Activated CD4-positive, alpha-beta T cell treated with anti-CD3 and anti-CD28 coated beads, Interleukin-2, Interleukin-4, amounts not matched to agents 100 ng/mL and 50 ng/mL, durations not matched to agents 16 hours and 8 hours (primary cell): ENCODE data around the gene NDUFAF7.
"Not testable (repeated sequence)": the region's sequence is repeated elsewhere in the genome, so short reads cannot be mapped to it uniquely, and the experiment has no call there.

Experiments
- DNase-seq: peaks from one replicate; pipeline ENCODE4 v3.0.0-alpha.2; 2020; ENCODE audit warnings: low spot score

Gene NDUFAF7, protein sequence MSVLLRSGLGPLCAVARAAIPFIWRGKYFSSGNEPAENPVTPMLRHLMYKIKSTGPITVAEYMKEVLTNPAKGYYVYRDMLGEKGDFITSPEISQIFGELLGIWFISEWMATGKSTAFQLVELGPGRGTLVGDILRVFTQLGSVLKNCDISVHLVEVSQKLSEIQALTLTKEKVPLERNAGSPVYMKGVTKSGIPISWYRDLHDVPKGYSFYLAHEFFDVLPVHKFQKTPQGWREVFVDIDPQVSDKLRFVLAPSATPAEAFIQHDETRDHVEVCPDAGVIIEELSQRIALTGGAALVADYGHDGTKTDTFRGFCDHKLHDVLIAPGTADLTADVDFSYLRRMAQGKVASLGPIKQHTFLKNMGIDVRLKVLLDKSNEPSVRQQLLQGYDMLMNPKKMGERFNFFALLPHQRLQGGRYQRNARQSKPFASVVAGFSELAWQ

DNA sequence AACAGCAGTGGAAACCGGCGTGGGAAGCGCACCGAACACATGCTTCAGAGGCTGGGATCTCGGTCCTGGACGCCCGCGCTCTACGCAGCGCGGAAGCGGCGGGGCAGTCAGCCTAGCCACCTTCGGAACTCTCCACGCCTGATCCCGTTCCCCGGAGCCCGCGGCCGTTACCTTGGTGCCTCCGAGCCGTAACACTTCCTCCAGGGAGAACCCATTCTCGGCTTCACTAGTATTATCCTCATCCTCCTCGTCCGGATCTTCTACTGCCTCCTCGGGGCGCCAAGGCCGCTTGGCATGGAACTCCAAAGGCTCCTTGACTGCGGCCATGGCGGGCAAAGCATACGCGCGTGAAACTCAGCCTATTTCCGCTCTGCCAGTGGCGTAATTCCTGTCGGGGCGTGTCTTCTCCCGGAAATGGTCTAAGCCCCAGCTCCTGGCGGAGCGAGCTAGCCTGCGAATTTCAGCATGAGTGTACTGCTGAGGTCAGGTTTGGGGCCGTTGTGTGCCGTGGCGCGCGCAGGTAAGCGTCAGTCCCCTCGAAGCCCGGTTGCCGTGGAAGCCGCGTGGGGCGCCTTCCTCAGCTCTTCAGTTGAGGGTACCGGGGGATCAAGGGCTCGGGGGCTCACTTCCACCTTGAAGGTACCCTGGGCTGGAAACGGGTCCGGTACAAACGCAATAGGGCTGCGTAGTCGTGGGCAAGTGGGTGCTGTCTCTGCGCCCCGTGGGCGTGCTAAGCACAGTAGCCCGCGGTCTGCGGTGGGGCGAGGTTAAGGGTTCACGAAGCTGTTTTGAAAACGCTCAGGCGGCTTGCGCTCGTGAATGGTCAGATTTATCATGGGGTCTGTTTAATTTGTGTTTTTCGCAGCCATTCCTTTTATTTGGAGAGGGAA, at the start of gene NDUFAF7, which contains the start of gene CEBPZ:
Gene NDUFAF7 (plus strand): TSS at position 418 of the 890 bp plus-strand sequence. CDS start 48 bp downstream, at position 466.
Gene CEBPZ (minus strand): TSS at position 356 of the 890 bp plus-strand sequence. CDS start 29 bp downstream, at position 327.
- peak; percentile 92 for DNase-seq

DNA sequence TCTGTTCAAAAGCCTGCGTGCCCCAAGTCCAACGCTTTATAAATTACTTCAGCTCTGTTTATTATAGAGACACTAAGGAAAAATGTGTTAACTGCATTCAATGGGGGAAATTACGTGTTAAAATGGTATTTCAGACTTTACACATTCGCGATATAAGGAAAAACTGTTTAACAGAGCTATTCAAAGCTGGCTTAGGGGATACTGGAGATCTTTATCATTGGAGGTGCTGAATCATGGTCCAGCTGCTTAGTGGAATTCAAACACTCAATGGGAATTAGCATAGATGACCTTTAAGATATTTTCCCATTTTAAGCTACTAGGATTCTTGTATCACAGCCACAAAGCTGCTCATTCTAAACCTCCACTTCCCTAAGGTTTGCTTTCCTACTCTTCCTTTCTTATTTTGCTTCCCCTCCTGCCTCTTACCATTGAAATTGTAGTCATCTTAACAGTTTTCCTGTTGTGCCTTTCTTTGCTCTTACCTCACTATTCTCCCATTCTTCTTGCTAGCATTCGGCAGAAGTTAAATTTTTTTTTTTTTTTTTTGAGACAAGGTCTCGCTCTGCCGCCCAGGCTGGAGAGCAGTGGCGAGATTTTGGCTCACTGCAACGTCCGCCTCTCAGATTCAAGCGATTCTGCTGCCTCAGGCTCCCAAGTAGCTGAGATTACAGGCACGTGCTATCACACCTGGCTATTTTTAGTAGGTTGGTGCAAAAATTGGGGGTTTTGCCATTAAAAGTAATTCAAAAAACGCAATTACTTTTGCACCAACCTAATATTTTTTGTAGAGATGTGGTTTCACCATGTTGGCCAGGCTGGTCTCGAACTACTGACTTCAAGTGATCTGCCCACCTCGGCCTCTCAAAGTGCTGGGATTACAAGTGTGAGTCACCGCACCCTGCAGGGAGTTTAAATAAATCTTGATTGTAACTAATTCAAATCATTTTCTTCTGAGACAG, 49.5 kb upstream of the NDUFAF7 start:
- DNase-seq, result no peak

DNA sequence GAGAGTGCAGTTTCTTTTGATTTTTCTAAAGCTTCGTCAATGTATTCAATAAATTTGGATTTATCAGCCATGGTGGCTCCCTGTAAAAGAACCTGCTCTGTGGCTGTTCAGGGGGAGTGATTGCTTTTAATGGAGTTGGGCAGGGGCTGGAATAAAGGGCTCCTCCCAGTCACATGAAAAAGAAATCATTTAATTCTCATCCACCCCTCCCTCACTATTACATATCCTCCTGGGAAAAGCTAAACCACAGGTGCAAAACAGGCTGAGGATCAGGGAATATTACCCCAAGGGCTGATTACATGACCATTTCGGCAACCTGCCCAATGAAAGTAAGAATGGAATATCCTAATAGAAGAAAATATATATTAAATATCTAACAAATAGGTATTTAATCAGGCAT, 42.9 kb upstream of the NDUFAF7 start, which contains the start of gene SULT6B1:
Gene SULT6B1 (minus strand): TSS at position 101 of the 400 bp plus-strand sequence. CDS start 30 bp downstream, at position 71.
- DNase-seq, result no peak

DNA sequence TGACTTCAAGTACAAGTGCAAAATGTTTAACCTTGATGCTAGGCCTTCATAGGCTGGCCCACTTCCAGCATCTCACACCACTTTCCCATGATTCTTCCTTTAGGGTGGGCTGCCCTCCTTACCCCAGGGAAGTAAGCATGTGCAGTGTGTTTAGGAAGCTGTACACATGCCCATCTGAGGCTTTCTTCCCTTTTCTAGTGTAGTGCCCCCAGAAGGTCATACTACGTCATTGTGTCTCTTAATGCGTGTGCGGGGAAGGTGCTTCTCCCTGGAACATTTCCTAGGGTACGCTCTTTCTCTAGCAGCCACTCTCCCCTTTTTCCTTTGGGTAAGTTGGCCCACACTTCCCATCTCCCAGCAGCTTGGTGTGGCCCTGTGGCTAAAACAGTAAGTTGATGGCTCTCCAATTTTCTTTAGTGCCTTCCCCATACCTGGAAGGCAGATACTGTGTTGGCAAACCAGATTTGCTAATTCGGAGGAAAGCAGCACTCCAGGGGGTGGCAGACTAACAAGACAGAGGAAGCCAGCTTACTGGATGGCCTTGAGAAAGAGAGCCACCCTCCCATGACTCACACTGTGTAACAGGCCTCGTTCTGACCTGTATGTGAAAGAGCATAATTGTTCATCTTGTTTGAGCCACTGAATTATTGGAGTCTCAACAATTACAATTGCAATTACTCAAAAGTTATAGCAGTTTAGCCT, 41.9 kb upstream of the NDUFAF7 start:
- DNase-seq, result no peak

DNA sequence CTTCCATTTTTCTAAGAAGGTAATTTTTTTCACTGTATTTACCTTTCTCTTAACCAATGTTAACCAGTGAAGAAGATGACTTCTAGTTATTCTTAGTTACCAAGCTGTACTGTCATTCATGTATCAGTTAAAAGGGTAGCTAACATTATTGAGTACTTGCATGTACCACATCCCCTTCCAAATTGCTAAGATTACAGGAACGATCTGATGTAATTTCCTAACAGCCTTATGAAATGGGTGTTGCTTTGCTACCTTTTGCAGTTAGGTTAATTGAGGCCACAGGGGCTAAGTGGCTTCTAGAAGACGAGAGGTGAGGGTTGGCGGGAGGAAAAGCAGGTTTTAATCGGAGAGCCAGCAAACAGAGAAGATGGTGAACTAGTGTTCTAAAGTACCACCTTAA, 41.2 kb upstream of the NDUFAF7 start:
- DNase-seq, result no peak

DNA sequence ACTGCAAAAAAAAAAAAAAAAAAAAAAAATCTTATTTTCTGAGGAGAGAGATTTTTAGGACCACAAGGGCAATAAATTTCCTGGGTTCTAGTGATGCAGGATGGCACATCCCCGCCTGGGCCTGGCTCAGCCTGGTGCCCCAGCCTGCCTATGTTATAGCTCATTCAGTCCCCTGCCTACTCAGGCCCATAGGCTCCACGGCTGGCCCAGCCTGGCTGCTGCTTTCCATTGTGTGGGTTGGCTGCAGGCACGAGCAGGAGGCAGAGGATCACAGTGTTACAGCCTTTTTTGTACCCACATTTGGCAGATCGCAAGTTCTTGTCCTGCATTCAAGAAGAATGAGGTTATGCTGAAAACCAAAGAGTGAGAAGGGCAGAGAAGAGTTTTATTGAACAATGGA, 40.2 kb upstream of the NDUFAF7 start:
- DNase-seq, result no peak

DNA sequence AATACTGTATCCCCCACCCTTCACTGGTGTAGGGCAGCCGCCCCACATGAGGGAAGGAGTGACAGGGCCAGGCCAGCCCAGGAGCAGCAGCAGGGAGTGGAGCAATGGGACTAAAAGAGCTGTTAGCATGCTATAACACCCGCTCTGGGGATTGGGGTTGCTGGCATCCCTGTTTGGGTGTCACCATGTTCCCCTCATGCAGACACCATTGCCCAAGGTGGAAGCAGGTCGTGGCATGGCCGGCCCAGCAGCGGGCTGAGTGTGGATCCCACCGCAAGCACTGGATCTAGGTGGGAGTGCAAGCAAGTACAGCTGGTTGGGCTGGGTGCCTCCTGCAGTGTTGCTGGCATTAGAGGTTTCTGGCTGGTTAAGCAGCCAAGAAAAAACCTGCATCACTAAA, 39.7 kb upstream of the NDUFAF7 start:
- DNase-seq, result no peak

DNA sequence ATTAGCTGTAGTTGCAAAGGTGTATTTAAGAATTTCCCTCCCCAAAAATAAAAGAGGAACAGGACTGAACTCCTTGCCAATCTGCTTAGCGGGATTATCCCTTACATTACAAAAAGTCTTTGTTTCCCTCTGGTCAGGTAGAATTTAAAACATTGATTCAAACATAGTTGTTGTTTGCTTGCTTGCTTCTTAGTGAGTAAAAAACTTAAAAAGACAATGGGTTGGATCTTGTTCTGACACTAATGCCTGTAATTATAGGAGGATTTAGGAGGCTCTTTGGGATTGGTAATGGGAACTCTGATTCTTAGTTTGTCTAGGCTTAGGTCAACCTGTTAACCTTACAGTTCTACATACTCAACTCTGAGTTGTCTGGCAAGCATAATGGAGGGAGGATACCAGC, 38.9 kb upstream of the NDUFAF7 start:
- DNase-seq, result no peak

DNA sequence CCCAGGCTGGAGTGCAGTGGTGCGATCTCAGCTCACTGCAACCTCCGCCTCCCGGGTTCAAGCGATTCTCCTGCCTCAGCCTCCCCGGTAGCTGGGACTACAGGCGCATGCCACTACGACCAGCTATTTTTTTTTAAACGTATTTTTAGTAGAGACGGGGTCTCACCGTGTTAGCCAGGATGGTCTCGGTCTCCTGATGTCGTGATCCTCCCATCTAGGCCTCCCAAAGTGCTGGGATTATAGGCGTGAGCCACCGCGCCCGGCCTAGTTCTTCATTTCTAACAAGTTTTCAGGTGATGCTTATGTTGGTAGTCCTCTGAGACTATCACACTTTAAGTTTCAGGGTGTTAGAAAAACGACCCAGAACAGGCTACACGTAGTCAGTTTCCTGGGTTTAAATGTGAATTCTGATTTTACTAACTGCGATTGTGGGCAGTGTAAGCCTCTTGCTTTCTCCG, 35.6 kb upstream of the NDUFAF7 start:
- DNase-seq, result not testable (repeated sequence)

DNA sequence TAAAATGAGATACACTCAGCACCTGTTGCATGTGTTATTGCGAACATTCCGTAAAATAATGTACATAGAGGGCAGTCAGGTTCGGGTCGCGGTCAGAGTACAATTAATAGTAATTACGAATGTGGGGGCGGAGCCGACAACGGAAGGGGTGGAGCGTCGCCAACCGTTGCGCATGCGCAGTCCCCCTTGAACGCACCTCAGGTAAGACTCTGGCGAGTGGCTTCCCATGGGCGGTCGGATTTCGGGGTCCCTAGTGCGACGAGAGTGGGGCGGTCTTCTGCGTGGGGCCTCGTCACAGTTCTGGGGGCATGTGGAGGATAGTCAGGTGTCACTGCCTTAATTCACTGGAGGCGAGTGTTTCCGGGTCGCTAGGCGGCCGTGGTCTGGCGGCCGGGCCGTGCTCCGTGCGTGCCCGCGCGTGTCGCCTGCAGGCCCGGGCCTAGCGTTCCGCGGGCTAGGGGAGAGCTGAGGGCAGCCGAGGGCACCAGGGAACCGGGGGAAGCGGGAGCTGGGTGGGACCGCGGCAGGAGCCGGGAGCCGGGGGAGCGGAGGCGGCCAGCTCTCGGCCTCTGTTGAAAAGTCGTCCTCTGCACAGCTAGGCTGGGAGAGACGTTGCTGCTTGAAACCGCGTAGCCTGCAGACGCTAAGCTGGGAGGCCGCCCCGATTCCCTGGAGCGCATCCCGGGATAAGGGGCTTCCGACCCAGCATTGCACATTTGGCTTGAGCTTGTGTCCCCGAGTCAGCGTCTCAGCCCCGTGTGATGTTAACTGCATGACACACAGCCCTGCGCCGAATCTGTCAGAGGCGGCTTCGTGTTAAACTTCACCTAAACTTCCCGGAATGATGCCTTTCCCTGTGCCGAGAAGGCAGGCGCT, 34.9 kb upstream of the NDUFAF7 start, which contains the start of gene CEBPZOS:
Gene CEBPZOS (plus strand): TSS at position 177 of the 876 bp plus-strand sequence. CDS start 3,209 bp downstream, outside the sequence.
- peak; percentile 92 for DNase-seq

DNA sequence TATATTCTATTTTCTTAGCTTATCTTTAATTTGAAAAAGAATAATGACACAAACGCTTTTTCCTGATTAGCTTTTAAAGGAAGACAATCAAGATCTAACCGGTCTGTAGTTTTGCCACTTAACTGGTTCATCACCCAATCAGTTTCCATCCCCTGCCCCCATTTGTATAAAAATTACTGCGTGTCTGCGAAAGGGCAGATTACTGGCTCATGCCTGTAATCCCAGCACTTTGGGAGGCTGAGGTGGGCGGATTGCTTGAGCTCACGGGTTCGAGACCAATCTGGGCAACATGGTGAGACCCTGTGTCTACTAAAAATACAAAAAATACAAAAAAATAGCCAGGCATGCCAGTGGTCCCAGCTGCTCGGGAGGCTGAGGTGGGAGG, 32.8 kb upstream of the NDUFAF7 start:
- no peak for DNase-seq

DNA sequence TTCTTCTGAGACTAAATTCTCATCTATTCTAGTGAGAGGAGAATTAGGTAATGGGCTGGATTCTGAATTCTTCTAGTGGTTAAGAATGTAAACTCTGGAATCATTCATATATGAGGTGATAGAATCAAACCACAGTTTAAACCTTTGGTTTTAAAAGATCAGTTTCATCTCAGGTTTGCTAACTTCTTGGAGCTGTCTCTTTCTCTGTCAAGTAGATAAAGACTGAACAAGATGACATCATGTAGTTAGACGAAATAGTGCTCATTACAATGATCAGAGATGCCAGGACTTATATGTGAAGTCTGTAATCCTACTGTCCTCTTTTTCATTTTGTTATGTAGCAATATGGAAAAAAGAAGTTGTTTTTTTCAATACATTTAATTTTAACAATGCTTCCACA, 30.2 kb upstream of the NDUFAF7 start:
- no peak for DNase-seq

DNA sequence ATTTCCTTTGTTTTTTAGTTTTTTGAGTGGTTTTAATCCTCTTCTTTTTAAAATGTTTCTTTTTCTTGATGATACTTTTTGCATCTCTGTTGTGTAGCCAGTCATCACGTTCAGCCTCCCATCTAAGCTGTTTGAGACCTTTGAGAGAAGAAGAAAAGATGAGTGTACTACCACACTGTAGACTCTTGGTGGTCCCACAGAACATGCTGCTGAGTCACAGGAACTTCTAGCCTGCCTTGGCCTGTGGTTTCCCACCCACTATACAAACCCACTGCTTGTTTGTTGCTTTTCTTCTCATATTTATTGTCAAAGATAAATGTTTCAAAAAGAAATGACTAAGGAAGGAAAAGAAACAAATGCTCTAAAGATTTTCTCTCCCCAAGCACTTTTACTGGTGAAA, 29.7 kb upstream of the NDUFAF7 start:
- no peak for DNase-seq

DNA sequence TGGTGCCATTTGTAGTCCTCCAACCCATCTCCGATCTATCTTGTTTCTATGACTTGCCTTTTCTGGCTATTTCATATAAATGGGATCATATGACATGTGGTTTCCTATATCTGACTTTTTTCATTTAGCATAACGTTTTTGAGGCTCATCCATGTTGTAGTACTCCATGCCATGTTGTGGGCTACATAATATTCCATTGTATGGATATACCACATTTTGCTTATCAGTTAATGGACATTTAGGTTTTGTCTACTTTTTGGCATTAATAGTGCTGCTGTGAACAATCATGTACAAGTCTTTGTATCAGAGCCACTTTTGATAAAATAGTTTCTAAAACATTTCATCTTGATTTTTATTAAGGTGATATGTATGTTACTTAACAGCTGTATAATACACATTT, 27.8 kb upstream of the NDUFAF7 start:
- no peak for DNase-seq

DNA sequence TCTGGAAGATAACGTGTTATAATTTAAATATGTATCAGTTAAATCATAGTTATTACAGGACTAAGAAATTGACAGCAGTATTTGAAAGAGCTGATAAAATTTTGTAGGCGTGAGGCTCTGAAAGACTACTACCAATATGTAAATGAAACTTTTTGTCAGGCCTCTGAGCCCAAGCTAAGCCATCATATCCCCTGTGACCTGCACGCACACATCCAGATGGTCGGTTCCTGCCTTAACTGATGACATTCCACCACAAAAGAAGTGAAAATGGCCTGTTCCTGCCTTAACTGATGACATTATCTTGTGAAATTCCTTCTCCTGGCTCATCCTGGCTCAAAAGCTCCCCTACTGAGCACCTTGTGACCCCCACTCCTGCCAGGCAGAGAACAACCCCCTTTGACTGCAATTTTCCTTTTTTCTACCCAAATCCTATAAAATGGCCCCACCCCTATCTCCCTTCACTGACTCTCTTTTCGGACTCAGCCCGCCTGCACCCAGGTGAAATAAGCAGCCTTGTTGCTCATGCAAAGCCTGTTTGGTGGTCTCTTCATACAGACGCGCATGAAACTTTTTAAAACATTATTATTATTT, 26.3 kb upstream of the NDUFAF7 start:
- DNase-seq, result not testable (repeated sequence)

DNA sequence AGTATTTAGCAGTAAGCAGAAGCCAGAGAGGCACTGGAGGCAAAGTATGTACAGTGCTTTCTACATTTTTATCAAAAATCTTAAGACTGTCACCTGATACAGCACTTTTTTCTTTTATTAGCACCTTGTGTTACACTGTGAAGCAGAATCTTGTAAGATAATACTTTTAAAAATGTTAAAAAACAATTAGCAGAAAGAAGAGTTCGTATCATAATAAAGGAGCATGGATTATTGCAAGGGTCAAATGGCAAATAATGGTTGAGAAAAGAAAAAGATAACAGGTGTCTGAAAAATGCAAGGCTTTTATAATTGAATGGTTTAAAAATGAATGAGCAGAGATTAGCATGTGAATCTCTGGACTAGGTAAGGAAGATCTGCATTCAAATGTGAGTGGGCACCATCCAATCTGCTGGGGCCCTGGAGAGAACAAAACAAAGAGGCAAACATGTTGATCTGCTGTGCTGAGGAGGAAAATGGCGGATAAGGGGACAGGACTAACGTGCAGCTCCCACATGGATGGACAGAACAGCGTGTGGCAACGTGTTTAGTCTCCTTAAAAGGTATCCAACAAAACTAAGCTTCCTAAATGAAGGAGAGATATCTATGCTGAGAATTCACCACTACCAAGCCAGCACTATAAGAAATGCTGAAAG, 25.6 kb upstream of the NDUFAF7 start:
- DNase-seq, result no peak

DNA sequence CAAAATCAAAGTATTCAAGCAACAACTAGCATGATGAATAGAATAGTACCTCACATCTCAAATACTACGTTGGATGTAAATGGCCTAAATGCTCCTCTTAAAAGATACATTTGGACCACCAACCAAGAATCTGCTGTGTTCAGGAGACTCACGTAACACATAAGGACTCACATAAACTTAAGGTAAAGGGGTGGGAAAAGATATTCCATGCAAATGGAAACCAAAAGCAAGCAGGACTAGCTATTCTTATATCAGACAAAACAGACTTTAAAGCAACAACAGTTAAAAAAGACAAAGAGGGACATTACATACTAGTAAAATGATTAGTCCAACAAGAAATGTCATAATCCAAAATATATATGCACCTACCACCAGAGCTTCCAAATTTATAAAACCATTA, 24.7 kb upstream of the NDUFAF7 start:
- DNase-seq, result not testable (repeated sequence)

DNA sequence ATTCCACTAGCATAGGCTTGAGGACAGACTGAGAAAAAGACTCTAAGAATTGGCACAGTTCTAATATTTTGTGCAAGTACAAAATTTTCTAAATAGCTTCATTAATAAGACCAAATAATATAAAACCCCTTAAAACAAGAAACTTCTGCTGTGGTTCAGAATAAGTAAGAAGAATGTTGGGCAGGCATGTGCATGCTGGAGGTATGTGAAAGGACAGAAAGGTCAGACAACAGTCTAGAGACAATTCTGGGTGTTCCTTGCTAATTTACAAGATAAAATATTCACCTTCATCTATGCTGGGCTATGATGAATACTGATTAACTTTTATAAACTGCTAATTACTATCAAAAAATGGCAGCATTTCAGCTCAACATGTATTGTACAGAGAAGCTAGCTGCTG, 20.2 kb upstream of the NDUFAF7 start:
- DNase-seq, result no peak

DNA sequence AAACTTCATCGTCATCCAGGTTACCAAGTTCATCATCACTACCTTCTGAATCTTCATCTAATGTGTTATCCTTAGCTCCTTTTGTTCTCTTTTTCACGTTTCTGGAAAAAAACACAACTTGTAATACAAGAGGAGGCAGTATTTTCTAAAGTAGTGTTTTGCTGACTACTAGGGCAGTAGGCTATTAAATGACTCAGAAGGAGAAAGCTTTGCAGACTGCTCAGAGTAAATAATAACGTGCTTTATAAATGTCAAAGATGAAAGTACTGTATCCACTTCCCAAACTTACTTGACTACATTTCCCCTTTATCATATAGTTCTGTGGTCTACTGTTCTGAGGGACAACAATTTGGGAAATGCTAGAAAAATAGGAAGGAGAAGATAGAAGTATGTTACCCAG, 19.5 kb upstream of the NDUFAF7 start:
- DNase-seq, result no peak
